GM12878 (cell line): ENCODE results near the gene TTC23L.

Experiments used
- FOXM1 ChIP-seq: IDR thresholded peaks from 2 replicates; pipeline ENCODE4 v1.6.1; 2012; ENCODE audit warnings: low read depth, mild to moderate bottlenecking, inconsistent platforms, low read length, moderate library complexity
- NR2F1 ChIP-seq: fragments of 450-650 bp; conservative IDR thresholded peaks from 2 replicates; pipeline ENCODE4 v1.6.1; 2017; ENCODE audit warnings: mild to moderate bottlenecking
- PKNOX1 ChIP-seq: fragments of 450-650 bp; IDR thresholded peaks from 2 replicates; pipeline ENCODE4 v1.6.1; 2016; ENCODE audit warnings: mild to moderate bottlenecking
- RAD51 ChIP-seq: fragments of 450-650 bp; IDR thresholded peaks from 2 replicates; pipeline ENCODE4 v1.6.1; 2016; ENCODE audit warnings: moderate library complexity, mild to moderate bottlenecking, inconsistent platforms
- RCOR1 ChIP-seq: conservative IDR thresholded peaks from 2 replicates; pipeline ENCODE4 v1.6.1; 2012; ENCODE audit warnings: low read depth, low read length, improper control_type of control experiment
- REST ChIP-seq: IDR thresholded peaks from 2 replicates; pipeline ENCODE4 v1.6.1; 2012; ENCODE audit warnings: mild to moderate bottlenecking, low read depth, low read length
- SREBF2 ChIP-seq: IDR thresholded peaks from 2 replicates; pipeline ENCODE4 v1.6.1; 2012; ENCODE audit warnings: mild to moderate bottlenecking, low read length
- YY1 ChIP-seq: IDR thresholded peaks from 2 replicates; pipeline ENCODE4 v1.6.1; 2011; ENCODE audit warnings: low read depth, mild to moderate bottlenecking, low read length

GRCh38 chr5:34827588-34828506, 11.1 kb upstream of the TTC23L start:
- no peak for TF ChIP-seq YY1
- no peak for TF ChIP-seq RCOR1
- no peak for TF ChIP-seq SREBF2
- no peak for TF ChIP-seq NR2F1
- TF ChIP-seq REST = no peak
- TF ChIP-seq FOXM1 = no peak
- no peak for TF ChIP-seq RAD51
- TF ChIP-seq PKNOX1 = no peak
